GM12875 (cell line): ENCODE measurements around the gene SCG5.

Experiments
- H3K4me3 ChIP-seq: one replicate; pipeline ENCODE4 v1.5.1; 2011; ENCODE audit warnings: low read depth, low read length, control low read depth
- CTCF ChIP-seq: IDR thresholded peaks from 2 replicates; pipeline ENCODE4 v1.5.1; 2011; ENCODE audit warnings: low read depth, mild to moderate bottlenecking, control low read depth, inconsistent platforms, low read length, moderate library complexity, borderline replicate concordance; ENCODE audit not compliant: insufficient read depth

Gene SCG5

GRCh38 chr15:32717426-32718226 lies 76.1 kb downstream of the SCG5 start, which contains the start of gene GREM1:
Gene GREM1, plus strand, starts transcription at chr15:32718004. Its CDS starts 12,687 bp downstream, at chr15:32730691.
- H3K4me3 ChIP-seq: no peak within 1 kb of the TSS
- no peak for TF ChIP-seq CTCF

- H3K4me3 ChIP-seq: no peak overlapping the region
- no peak for TF ChIP-seq CTCF
Measured at GRCh38 chr15:32718227-32718820, 76.8 kb downstream of the SCG5 start.

- no peak overlapping the region for H3K4me3 ChIP-seq
- TF ChIP-seq CTCF: no peak
Measured at GRCh38 chr15:32718821-32719716, 77.6 kb downstream of the SCG5 start.

GRCh38 chr15:32721596-32721995 lies 80.1 kb downstream of the SCG5 start:
- no peak for TF ChIP-seq CTCF
- no peak overlapping the region for H3K4me3 ChIP-seq

- no peak for TF ChIP-seq CTCF
- no peak overlapping the region for H3K4me3 ChIP-seq
Measured at GRCh38 chr15:32722136-32722535, 80.6 kb downstream of the SCG5 start.

- H3K4me3 ChIP-seq: no peak overlapping the region
- TF ChIP-seq CTCF: no peak
Measured at GRCh38 chr15:32723171-32723948, 81.8 kb downstream of the SCG5 start.
